OCI-LY3 (cell line): ENCODE data around the gene SHLD2.
"Not testable (repeated sequence)": the region's sequence is repeated elsewhere in the genome, so short reads cannot be mapped to it uniquely, and the experiment has no call there.

Experiments used
- H2AFZ ChIP-seq: fragments of 200-600, 300-600 bp; shearing (Covaris generic); 2 replicates; pipeline ENCODE4 v1.6.0; 2014; ENCODE audit warnings: antibody characterized with exemption, low read depth, low read length
- H3K27ac ChIP-seq: fragments of 200-600, 300-600 bp; sonication (generic); 2 replicates; pipeline ENCODE4 v1.5.1; 2014; ENCODE audit warnings: mild to moderate bottlenecking, low read length, moderate library complexity, mixed read lengths
- H3K27me3 ChIP-seq: fragments of 200-600, 300-600 bp; sonication (generic); 2 replicates; pipeline ENCODE4 v1.6.1; 2014; ENCODE audit warnings: low read depth, low read length, mixed read lengths
- H3K36me3 ChIP-seq: fragments of 200-600, 300-600 bp; sonication (generic); replicated peaks from 2 replicates; pipeline ENCODE3; 2014; ENCODE audit warnings: low read depth, low read length, mixed read lengths
- H3K4me1 ChIP-seq: fragments of 300-600, 200-600 bp; sonication (generic); 2 replicates; pipeline ENCODE4 v1.6.1; 2014; ENCODE audit warnings: low read length, mixed read lengths
- H3K4me2 ChIP-seq: fragments of 200-600, 300-600 bp; sonication (generic); 2 replicates; pipeline ENCODE4 v1.6.1; 2014; ENCODE audit warnings: low read length, mixed read lengths
- H3K4me3 ChIP-seq: fragments of 300-600, 200-600 bp; sonication (generic); 2 replicates; pipeline ENCODE4 v1.5.1; 2014; ENCODE audit warnings: antibody characterized with exemption, mild to moderate bottlenecking, low read length, moderate library complexity
- H3K79me2 ChIP-seq: fragments of 300-600, 200-600 bp; shearing (Covaris generic); 2 replicates; pipeline ENCODE4 v1.6.1; 2014; ENCODE audit warnings: mild to moderate bottlenecking, low read length, mixed read lengths
- H3K9ac ChIP-seq: fragments of 300-600, 200-600 bp; shearing (Covaris generic); 2 replicates; pipeline ENCODE4 v1.6.0; 2014; ENCODE audit warnings: mild to moderate bottlenecking, low read length, moderate library complexity
- H3K9me3 ChIP-seq: fragments of 200-600, 300-600 bp; shearing (Covaris generic); 2 replicates; pipeline ENCODE4 v1.6.1; 2014; ENCODE audit warnings: low read length, mixed read lengths; ENCODE audit not compliant: insufficient read depth
- H4K20me1 ChIP-seq: fragments of 200-600, 300-600 bp; sonication (generic); 2 replicates; pipeline ENCODE4 v1.6.1; 2016; ENCODE audit warnings: low read length, mixed read lengths; ENCODE audit not compliant: insufficient read depth

The SHLD2 gene

DNA sequence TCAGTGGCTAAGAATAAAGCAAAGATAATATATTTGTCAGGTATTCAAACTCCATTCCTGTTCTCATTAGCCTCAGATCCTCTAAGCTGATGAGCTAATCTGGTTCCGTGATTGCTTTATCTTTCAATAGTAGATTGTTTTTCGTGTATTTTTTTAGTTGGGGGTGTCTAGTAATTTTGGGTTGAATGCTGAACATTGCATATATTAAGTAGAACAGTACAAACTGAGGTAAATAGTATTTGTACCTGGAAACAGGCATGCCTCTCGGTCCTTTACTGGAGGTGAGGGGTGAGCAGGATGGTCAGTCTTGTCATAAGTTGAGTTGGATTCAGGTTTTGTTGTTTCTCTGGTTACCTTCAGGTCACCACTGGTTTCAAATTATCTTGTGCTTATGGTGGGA is 92.6 kb downstream of the SHLD2 start:
- not testable (repeated sequence) for H3K9ac ChIP-seq, H3K36me3 ChIP-seq, H3K9me3 ChIP-seq, H3K4me3 ChIP-seq, H3K27me3 ChIP-seq, H2AFZ ChIP-seq, H3K4me2 ChIP-seq, H3K27ac ChIP-seq, H3K79me2 ChIP-seq, H4K20me1 ChIP-seq
- peaks cover 18% of the 10 kb centered on the region for H3K4me1 ChIP-seq

DNA sequence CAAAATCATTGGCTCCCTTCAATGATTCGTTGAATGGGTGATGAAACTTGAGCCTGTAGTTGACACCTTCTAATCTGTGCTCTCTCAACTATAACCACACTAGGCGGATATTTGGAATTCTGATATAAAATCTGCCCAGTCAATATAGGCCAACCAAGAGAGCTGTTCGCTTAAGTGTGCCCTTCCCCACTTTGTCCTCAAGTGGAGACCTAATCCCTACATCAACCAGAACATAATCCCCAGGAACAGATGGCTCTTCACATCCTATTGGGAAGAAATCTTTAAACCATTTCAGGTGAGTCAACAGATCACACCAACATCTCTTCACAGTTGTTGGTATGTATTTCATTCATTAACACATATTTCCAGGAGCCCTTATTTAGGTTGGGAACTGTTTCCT is 96.8 kb downstream of the SHLD2 start:
- H3K4me3 ChIP-seq, H3K27ac ChIP-seq, H3K9me3 ChIP-seq, H3K4me1 ChIP-seq, H3K36me3 ChIP-seq, H4K20me1 ChIP-seq, H3K9ac ChIP-seq, H2AFZ ChIP-seq, H3K79me2 ChIP-seq, H3K27me3 ChIP-seq, H3K4me2 ChIP-seq: not testable (repeated sequence)

DNA sequence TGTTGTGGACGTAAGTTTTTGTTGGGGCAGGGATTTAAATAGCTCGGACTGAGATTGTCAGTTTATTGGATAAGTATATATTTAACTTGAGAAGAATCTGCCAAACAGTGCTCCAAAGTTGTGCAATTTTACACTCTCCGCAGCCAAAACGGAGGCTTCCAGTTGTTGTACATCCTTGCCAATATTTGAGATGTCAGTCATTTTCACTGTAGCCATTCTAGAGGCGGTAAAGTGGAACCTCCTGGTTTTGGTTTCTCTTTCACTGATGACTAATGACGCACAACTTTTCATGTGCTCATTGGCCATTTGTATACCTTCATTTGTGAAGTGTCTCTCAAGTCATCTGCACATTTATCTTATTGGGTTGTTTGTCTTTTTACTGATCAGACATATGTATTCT is 105.9 kb downstream of the SHLD2 start:
- not testable (repeated sequence) for H3K79me2 ChIP-seq, H3K4me1 ChIP-seq, H3K36me3 ChIP-seq, H4K20me1 ChIP-seq, H3K27me3 ChIP-seq, H3K9me3 ChIP-seq
- Histone ChIP-seq H3K9ac (peak overlapping the region; percentile 63), H3K4me2 (peak overlapping the region; percentile 69), H2AFZ (peak overlapping the region; percentile 87; the same call in 1 of the 2 replicates), H3K27ac (peak overlapping the region; percentile 82), H3K4me3 (peak overlapping the region; percentile 72)

DNA sequence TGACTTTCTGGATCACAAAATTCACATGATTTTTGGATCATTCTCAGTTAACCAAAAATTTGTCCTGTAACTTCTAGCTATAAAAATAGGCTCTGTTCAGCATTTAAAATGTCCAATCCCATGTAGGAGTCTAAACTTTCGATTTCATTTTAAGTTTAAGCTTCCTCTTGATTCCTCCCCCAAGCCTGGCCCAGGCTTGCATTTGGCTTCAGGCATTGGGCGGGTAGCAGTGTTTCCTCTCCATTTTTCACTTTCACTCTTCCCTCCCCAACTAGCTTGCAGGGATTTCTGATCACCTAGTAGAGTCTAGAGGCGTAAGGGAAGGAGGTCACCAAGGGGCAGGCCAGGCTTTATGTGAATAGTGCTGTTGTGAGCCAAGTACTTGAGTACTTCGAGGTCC is 109.8 kb downstream of the SHLD2 start:
- not testable (repeated sequence) for H4K20me1 ChIP-seq, H2AFZ ChIP-seq, H3K27me3 ChIP-seq, H3K36me3 ChIP-seq, H3K4me1 ChIP-seq, H3K4me3 ChIP-seq, H3K79me2 ChIP-seq, H3K4me2 ChIP-seq, H3K9me3 ChIP-seq, H3K9ac ChIP-seq, H3K27ac ChIP-seq

DNA sequence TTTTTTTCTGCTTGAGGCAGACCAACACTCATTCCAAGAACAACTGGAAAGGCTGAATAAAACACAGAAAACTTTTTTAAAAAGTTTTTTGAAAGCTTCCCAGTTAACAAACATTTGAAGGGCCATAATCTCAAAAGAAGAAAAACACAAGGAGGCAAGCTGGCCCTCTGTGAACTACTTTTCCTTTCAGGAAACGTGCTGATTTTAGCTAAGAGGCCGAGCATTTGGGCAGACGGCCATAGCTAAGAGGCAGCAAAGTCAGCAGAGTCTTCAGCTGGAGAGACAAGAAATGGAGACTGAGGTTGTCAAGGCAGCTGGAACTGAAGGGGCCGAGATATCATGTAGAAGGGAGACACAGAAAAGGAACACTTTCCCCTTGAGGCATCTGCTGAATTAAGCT is 111.9 kb downstream of the SHLD2 start:
- H3K27ac ChIP-seq, H3K4me2 ChIP-seq, H3K79me2 ChIP-seq, H3K9me3 ChIP-seq, H3K36me3 ChIP-seq, H3K27me3 ChIP-seq, H2AFZ ChIP-seq, H3K9ac ChIP-seq, H4K20me1 ChIP-seq, H3K4me3 ChIP-seq, H3K4me1 ChIP-seq: not testable (repeated sequence)

DNA sequence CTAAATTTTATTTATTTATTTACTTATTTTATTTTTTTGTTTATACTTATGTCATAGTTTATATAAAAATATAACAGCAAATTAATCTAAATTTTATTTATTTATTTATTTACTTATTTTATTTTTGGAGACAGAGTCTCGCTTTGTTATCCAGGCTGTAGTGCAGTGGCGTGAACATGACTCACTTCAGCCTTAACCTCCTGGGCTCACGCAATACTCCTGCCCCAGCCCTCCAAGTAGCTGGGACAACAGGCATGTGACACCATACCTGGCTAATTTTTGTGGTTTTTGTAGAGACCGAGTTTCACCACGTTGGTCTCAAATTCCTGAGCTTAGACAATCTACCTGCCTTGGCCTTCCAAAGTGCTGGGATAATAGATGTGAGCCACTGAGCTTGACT is 115.3 kb downstream of the SHLD2 start:
- H3K27me3 ChIP-seq, H3K4me1 ChIP-seq, H3K36me3 ChIP-seq, H2AFZ ChIP-seq, H3K9ac ChIP-seq, H3K4me3 ChIP-seq, H3K79me2 ChIP-seq, H4K20me1 ChIP-seq, H3K27ac ChIP-seq, H3K4me2 ChIP-seq, H3K9me3 ChIP-seq: not testable (repeated sequence)

DNA sequence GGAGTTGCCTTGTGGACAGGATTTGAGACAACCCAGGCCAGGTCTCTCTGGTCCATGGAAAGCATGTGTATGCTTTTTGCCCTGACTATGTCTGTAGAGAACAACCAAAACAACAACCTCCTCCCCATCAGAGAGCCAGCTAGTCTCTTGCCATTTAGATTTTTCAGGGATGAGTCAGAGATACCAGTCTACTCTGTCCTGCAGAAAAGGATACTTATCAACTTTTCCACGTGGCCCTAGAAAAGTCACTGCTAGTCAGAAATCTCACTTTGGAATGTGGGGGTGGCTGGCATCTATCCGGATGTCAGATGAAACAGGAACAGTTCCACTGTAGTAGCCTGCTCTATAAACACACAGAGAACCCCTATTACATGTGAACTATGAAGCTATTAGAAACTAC is 116.8 kb downstream of the SHLD2 start:
- H3K4me3 ChIP-seq, H3K4me1 ChIP-seq, H3K9ac ChIP-seq, H3K79me2 ChIP-seq, H4K20me1 ChIP-seq, H3K4me2 ChIP-seq, H3K36me3 ChIP-seq, H3K9me3 ChIP-seq, H3K27me3 ChIP-seq, H3K27ac ChIP-seq, H2AFZ ChIP-seq: not testable (repeated sequence)

DNA sequence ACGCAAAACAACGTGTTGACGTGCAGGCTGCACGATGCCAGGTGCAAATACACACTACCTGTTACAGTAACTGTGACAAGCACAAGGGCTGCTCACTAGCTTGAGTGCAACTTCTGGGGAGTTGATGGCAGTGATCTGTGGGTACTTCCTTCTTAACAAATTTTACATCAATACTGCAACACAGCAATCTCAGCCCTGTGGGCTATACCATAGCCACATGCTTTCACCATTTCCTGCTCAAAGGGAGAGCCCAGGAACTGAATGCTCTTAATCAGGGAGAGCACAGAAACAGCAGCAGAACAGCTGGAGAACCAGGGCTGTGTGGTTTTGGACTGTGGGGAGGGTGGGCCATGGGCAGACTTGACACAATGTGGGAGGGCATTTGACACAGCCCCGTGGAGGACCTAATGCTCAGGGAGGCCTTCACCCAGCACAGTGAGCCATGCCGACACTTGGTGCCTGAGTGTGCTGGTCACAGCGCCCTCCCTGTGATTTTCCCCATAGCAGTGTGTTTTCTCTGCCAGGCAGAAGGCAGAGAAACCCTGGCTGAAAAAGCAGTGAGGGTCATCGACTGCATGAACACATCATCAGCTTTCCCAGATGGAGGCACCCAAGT is 118.3 kb downstream of the SHLD2 start:
- H2AFZ ChIP-seq, H3K79me2 ChIP-seq, H3K36me3 ChIP-seq, H3K27ac ChIP-seq, H3K4me3 ChIP-seq, H3K27me3 ChIP-seq, H4K20me1 ChIP-seq, H3K9ac ChIP-seq, H3K4me2 ChIP-seq, H3K4me1 ChIP-seq, H3K9me3 ChIP-seq: not testable (repeated sequence)

DNA sequence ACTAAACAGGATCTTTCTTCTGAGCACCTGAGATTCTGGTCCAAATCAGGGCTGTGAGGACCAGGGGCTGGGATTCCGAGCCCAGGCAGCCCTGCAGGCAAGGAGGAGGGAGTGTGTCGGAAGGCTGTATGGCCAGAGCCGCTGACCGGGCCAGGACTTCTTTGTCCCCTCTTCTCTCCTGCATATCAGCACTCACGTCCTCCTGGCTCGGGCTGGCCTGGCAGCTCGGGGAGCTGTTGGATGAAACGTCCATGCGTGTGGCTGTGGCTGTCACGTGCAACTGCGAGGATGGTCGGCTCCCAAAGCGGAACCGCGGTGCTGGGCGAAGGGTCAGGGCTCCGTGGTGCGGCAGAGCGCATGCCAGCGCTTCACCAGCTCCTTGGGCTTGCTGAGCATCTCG is 118.8 kb downstream of the SHLD2 start:
- not testable (repeated sequence) for H3K4me2 ChIP-seq, H2AFZ ChIP-seq, H4K20me1 ChIP-seq, H3K36me3 ChIP-seq, H3K27me3 ChIP-seq, H3K9ac ChIP-seq, H3K4me1 ChIP-seq, H3K79me2 ChIP-seq, H3K4me3 ChIP-seq, H3K27ac ChIP-seq, H3K9me3 ChIP-seq

DNA sequence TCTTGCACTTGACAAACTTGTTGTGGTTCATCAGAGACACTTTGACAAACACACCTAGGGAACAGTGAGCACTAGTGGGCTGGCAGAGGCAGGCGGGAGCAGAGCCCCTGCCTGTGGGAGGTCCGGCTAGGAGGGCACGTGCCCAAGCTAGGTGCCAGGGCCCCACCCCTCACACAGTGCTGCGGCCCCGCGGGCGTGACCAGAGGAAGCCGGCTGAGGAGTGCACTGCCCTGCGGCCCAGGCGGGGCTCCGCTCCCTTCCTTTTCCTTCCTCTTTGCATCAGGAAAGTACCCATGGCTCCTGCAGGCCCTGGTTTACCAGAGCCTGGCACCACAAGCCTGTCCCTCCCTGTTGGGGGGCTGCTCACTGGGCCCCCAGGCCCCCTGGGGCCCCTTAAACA is 121.1 kb downstream of the SHLD2 start:
- not testable (repeated sequence) for H3K9ac ChIP-seq, H3K27ac ChIP-seq, H3K4me2 ChIP-seq, H2AFZ ChIP-seq, H4K20me1 ChIP-seq, H3K36me3 ChIP-seq, H3K4me3 ChIP-seq, H3K9me3 ChIP-seq, H3K4me1 ChIP-seq, H3K79me2 ChIP-seq, H3K27me3 ChIP-seq
